Keratinocyte (primary cell): ENCODE measurements around the gene CYP2D6. TPM values are rescaled to one million over a fixed set of nuclear protein-coding genes. Genes with fewer than 3 reads are reported as not detected.

ENCODE experiments used
- DNase-seq: peaks from one replicate; pipeline ENCODE4 v3.0.0-alpha.2; 2011; ENCODE audit warnings: low read depth, missing footprints, low spot score
- FAIRE-seq: peaks from 2 replicates; lab custom pipeline; 2011; peaks lifted over from hg19 to GRCh38; lab: Jason Lieb, UNC
- H2AFZ ChIP-seq: 2 replicates; pipeline ENCODE4 v1.6.0; 2012; ENCODE audit warnings: low read length, control low read depth, inconsistent platforms; ENCODE audit not compliant: control insufficient read depth
- H3K27ac ChIP-seq: 2 replicates; pipeline ENCODE4 v1.5.1; 2011; ENCODE audit warnings: low read length; ENCODE audit not compliant: control insufficient read depth, insufficient read depth
- H3K27me3 ChIP-seq: 3 replicates; pipeline ENCODE4 v1.6.0; 2011; ENCODE audit warnings: low read length; ENCODE audit not compliant: control insufficient read depth, insufficient read depth; ENCODE audit errors: extremely low read depth
- H3K36me3 ChIP-seq, 2 experiments: 2 replicates in 1 of 2; 3 replicates in 1 of 2; pipeline ENCODE4 v1.5.1; 2011; ENCODE audit warnings: low read length in 2 of 2, mild to moderate bottlenecking in 1 of 2; ENCODE audit not compliant: control insufficient read depth in 2 of 2, insufficient read depth in 2 of 2; ENCODE audit errors: extremely low read depth in 1 of 2
- H3K4me1 ChIP-seq: 3 replicates; pipeline ENCODE4 v1.5.1; 2011; ENCODE audit warnings: low read length; ENCODE audit not compliant: control insufficient read depth, insufficient read depth; ENCODE audit errors: extremely low read depth
- H3K4me2 ChIP-seq: 3 replicates; pipeline ENCODE4 v1.6.0; 2011; ENCODE audit warnings: low read depth, low read length; ENCODE audit not compliant: control insufficient read depth, insufficient read depth; ENCODE audit errors: extremely low read depth
- H3K4me3 ChIP-seq, 3 experiments: fragments of 200-600 bp in 1 of 3; sonication (generic) in 1 of 3; 2 replicates in 2 of 3; 3 replicates in 1 of 3; pipeline ENCODE4 v1.5.1; 2011 to 2016; ENCODE audit warnings: low read length in 3 of 3, mild to moderate bottlenecking in 3 of 3, control low read depth in 2 of 3, inconsistent platforms in 1 of 3, low read depth in 1 of 3, mixed read lengths in 1 of 3, mixed run types in 1 of 3, moderate library complexity in 1 of 3; ENCODE audit not compliant: control insufficient read depth in 2 of 3, insufficient read depth in 2 of 3; ENCODE audit errors: extremely low read depth in 1 of 3
- H3K79me2 ChIP-seq: 2 replicates; pipeline ENCODE4 v1.6.0; 2012; ENCODE audit warnings: low read length; ENCODE audit not compliant: control insufficient read depth, insufficient read depth
- H3K9ac ChIP-seq: 3 replicates; pipeline ENCODE4 v1.6.0; 2011; ENCODE audit warnings: low read length; ENCODE audit not compliant: control insufficient read depth, insufficient read depth; ENCODE audit errors: extremely low read depth
- H3K9me1 ChIP-seq: 3 replicates; pipeline ENCODE4 v1.6.0; 2011; ENCODE audit warnings: low read length; ENCODE audit not compliant: control insufficient read depth, insufficient read depth; ENCODE audit errors: extremely low read depth
- H3K9me3 ChIP-seq: 2 replicates; pipeline ENCODE4 v1.5.1; 2012; ENCODE audit warnings: low read depth, low read length; ENCODE audit not compliant: control insufficient read depth
- H4K20me1 ChIP-seq: 3 replicates; pipeline ENCODE4 v1.6.0; 2011; ENCODE audit warnings: low read length; ENCODE audit not compliant: control insufficient read depth, insufficient read depth; ENCODE audit errors: extremely low read depth
- CTCF ChIP-seq, 3 experiments: IDR thresholded peaks in 1 of 3; conservative IDR thresholded peaks in 1 of 3; optimal IDR thresholded peaks in 1 of 3; 2 replicates in 2 of 3; 3 replicates in 1 of 3; pipeline versions ENCODE3 to v1.5.1; 2011; ENCODE audit warnings: low read length in 3 of 3, mild to moderate bottlenecking in 3 of 3, moderate library complexity in 2 of 3, control low read depth in 1 of 3, inconsistent platforms in 1 of 3; ENCODE audit not compliant: insufficient read depth in 2 of 3; ENCODE audit errors: extremely low read depth in 1 of 3
- EZH2 ChIP-seq: IDR thresholded peaks from one replicate; pipeline ENCODE4 v1.6.1; 2012; ENCODE audit warnings: inconsistent platforms, mild to moderate bottlenecking, low read length, moderate library complexity
- dilution Hi-C: fragments of 300-500 bp; cut with MboI; formaldehyde crosslinking; loops from one replicate; pipeline ENCODE4 v1.7.0; 2020; ENCODE audit warnings: low sequenced_read_pairs; ENCODE audit not compliant: extremely low pct_ligation_motif_present
- polyA plus RNA-seq, 5 experiments: library from polyadenylated mRNA; depleted of rRNA in 3 of 5; stranded (reverse) in 3 of 5; stranded (forward) in 1 of 5; unstranded in 1 of 5; fragments of >200 nt; gene quantifications; 1 replicate in 1 of 5; 2 replicates in 3 of 5; 3 replicates in 1 of 5; pipeline versions ENCODE4 v1.2.1 to v1.2.3, GENCODE V29; 2011 to 2012; ENCODE audit warnings: missing spikeins in 2 of 5, low read depth in 1 of 5, low replicate concordance in 1 of 5

The CYP2D6 gene
- polyA plus RNA-seq, 1 donor (not counting 4 experiments of a cell fraction or from before 2014, with no cell fraction given), result 0.81 TPM

- Histone ChIP-seq H3K36me3 (peaks cover 6 to 18% of the 10 kb centered on the region in 2 experiments), H3K27me3 (no peaks in the 10 kb centered on the region), H3K79me2 (peaks cover 14% of the 10 kb centered on the region), H3K27ac (no peak overlapping the region), H3K9me3 (no peaks in the 10 kb centered on the region), H3K4me1 (peaks cover 12% of the 10 kb centered on the region), H4K20me1 (peaks cover 2% of the 10 kb centered on the region), H3K4me2 (no peak overlapping the region), H3K9ac (no peak overlapping the region), H2AFZ (no peak overlapping the region), H3K9me1 (no peaks in the 10 kb centered on the region), H3K4me3 (no peak overlapping the region)
- FAIRE-seq, result no peak
- no peak for TF ChIP-seq CTCF (optimal IDR thresholded peaks at IDR 0.05 in 1 of 3, IDR thresholded peaks at IDR 0.05 in 1 of 3, conservative IDR thresholded peaks at IDR 0.05 in 1 of 3; ENCODE audit: extremely low read depth in 1 of 3, insufficient read depth in 2 of 3, low read length in 3 of 3)
- TF ChIP-seq EZH2, result no peak
- DNase-seq, result no peak
- dilution Hi-C loops, result no loop called here
Measured at GRCh38 chr22:42084874-42085273, 45.7 kb downstream of the CYP2D6 start.

- no peak overlapping the region for H3K4me2 ChIP-seq
- peaks cover 20% of the 10 kb centered on the region for H3K4me1 ChIP-seq
- H3K27me3 ChIP-seq, result no peaks in the 10 kb centered on the region
- no peak overlapping the region for H3K27ac ChIP-seq
- no peak overlapping the region for H2AFZ ChIP-seq
- FAIRE-seq (no peak), DNase-seq (no peak)
- no peak overlapping the region for H3K4me3 ChIP-seq
- TF ChIP-seq CTCF (optimal IDR thresholded peaks at IDR 0.05 in 1 of 3, IDR thresholded peaks at IDR 0.05 in 1 of 3, conservative IDR thresholded peaks at IDR 0.05 in 1 of 3; ENCODE audit: extremely low read depth in 1 of 3, insufficient read depth in 2 of 3, low read length in 3 of 3) (no peak), EZH2 (no peak)
- H3K36me3 ChIP-seq, result peaks cover 4 to 18% of the 10 kb centered on the region in 2 experiments
- H3K9me1 ChIP-seq, result no peaks in the 10 kb centered on the region
- dilution Hi-C loops, result no loop called here
- H3K9ac ChIP-seq, result no peak overlapping the region
- peaks cover 2% of the 10 kb centered on the region for H4K20me1 ChIP-seq
- peaks cover 2% of the 10 kb centered on the region for H3K79me2 ChIP-seq
- no peaks in the 10 kb centered on the region for H3K9me3 ChIP-seq
Measured at GRCh38 chr22:42083119-42083518, 47.5 kb downstream of the CYP2D6 start.
